GM12801 (cell line): ENCODE data around the gene GRIA4.

Experiments used
- CTCF ChIP-seq: IDR thresholded peaks from one replicate; pipeline ENCODE4 v1.5.1; 2011; ENCODE audit warnings: control low read depth; ENCODE audit not compliant: insufficient read length; ENCODE audit errors: extremely low read depth

GRIA4 gene

DNA sequence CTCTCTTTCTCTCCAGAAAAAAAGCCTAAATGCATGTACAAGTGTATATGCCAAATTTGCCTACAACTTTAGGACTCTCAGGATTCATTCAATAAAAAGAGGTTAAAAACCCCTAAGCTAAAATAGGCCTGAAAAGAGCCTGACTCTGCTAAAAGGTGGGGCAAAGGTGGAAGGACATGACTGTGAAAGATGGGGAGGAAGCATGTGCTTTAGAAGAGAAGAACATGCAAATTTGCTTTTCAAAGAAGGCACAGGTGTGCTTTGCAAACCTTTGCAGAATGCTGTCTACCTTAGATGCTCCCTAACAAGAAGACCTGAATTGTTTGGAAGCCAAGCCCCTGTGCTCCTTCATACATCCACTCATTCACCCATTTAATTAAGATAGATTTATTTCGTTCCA lies 87.4 kb downstream of the GRIA4 start:
- TF ChIP-seq CTCF, result no peak

GRCh38 chr11:105699203-105699602 lies 89.3 kb downstream of the GRIA4 start:
- TF ChIP-seq CTCF, result no peak

DNA sequence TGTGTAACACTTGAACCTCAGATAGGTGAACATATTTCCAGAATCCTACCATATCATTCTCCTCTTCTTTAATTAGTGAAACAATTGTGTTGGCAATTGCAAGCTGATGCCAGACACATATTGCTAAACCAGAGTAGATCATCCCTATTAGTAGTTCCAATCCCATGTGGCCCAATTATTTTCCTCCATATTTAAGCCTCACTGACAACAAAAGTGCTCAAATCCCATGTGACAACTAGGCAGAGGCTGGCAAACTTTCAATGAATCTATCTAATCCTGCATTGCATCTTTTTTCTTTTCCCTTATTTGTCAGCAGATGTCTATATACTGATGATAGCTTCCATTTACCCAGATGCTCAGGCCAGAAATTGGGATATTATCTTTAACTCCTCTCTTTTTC lies 90.4 kb downstream of the GRIA4 start:
- no peak for TF ChIP-seq CTCF

- TF ChIP-seq CTCF, result no peak
These were observed 91.2 kb downstream of the GRIA4 start for GRCh38 chr11:105701098-105701497.

- no peak for TF ChIP-seq CTCF
These were observed 96.1 kb downstream of the GRIA4 start for GRCh38 chr11:105705786-105706530.

DNA sequence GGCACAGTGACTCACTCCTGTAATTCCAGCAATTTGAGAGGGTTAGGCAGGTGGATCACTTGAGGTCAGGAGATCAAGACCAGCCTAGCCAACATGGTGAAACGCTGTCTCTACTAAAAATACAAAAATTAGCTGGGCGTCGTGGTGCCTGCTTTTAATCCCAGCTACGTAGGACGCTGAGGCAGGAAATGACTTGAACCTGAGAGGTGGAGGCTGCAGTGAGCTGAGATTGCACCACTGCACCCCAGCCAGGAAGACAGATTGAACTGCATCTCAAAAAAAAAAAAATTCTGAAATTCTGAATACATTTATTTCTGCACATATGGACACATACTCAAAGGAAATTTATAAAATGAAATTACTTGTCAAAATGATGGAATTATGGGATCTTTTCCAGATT lies 103.2 kb downstream of the GRIA4 start:
- TF ChIP-seq CTCF, result no peak

DNA sequence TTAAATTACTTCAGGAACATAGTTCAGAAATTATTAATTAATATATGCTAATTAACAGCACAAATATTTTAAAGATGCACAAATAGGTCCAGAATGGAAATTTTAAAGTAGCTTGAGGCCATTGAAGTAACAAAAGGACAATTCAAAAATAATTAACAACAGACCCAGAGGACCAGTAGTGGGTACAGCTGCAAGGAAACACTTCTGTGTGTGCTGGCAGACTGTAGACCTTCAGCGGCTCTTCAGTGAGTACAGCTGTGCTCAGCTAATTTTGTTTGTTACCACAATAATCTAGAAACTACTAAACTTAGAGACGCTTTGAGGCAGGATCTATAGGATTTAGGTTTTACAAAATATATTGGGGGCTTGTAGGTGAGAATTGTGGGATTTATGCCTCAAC lies 103.8 kb downstream of the GRIA4 start:
- no peak for TF ChIP-seq CTCF
